Effector memory CD8-positive, alpha-beta T cell (primary cell): Measurements from ENCODE around the gene EID3.

ENCODE experiments used
- ATAC-seq: fragments of 150-1000 bp; cut with Tn5 transposase; replicated peaks from 2 replicates; pipeline ENCODE4 v1.10.0; 2021; ENCODE audit warnings: mild to moderate bottlenecking, moderate library complexity
- DNase-seq, 3 experiments: peaks; one replicate each; pipeline ENCODE4 v3.0.0; 2021
- H3K27ac Mint-ChIP-seq, 2 donors: one replicate each; pipeline ENCODE4 v1.8.0; 2022; ENCODE audit warnings: mild to moderate bottlenecking in 2 of 2, mixed read lengths in 2 of 2, moderate library complexity in 2 of 2
- H3K27me3 Mint-ChIP-seq, 2 donors: one replicate each; pipeline ENCODE4 v1.8.0; 2022; ENCODE audit warnings: mixed read lengths in 2 of 2
- H3K36me3 Mint-ChIP-seq: one replicate; pipeline ENCODE4 v1.8.0; 2022; ENCODE audit warnings: mild to moderate bottlenecking, moderate library complexity, mixed read lengths; ENCODE audit not compliant: insufficient read depth
- H3K4me1 Mint-ChIP-seq, 2 donors: one replicate each; pipeline ENCODE4 v1.8.0; 2022; ENCODE audit warnings: low read depth in 2 of 2, mixed read lengths in 2 of 2
- H3K4me3 Mint-ChIP-seq, 2 donors: one replicate each; pipeline ENCODE4 v1.8.0; 2022; ENCODE audit warnings: mild to moderate bottlenecking in 2 of 2, mixed read lengths in 2 of 2, moderate library complexity in 2 of 2
- H3K9me3 Mint-ChIP-seq, 2 donors: one replicate each; pipeline ENCODE4 v1.8.0; 2022; ENCODE audit warnings: mixed read lengths in 2 of 2

The EID3 gene

DNA sequence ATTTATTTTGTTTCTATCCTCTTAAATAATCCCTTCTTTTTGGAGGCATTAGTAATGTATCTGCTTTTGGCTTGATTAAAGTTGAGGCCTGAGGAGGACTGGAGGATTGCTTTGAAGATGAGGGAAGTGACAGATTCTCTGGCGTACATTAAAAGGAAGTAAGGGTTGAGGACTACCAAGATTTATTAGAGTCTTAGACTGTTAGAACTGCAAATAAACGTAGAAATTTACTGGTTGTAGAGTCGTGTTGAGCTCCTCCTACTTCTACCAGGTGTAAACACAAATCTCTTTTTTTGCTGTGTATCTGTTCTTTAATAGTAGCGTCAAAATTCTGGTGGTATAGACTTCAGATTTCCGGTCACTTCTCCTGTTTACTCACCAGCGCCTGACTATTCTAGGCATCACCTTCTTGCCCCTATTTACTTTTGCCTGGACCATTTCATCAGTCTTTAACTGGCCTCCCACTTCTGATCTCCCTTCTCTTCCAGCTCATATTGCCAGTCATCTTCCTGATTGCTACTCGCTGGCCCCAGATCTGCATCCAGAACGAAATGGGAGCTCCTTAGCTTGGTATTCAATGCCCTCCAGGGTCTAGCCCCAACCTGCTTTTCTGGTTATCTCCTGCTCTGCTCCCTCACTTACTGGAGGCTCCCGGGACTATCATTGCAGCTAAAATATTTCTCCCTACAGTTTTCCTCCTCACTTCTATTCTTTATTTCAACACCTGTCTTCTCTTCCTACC, 8.4 kb upstream of the EID3 start:
- DNase-seq (no peak), ATAC-seq (no peak)
- Mint-ChIP-seq H3K27me3 (no peaks in the 10 kb centered on the region), H3K4me1 (peaks cover 18 to 32% of the 10 kb centered on the region in 2 donors), H3K9me3 (no peaks in the 10 kb centered on the region), H3K36me3 (peaks cover 41% of the 10 kb centered on the region), H3K27ac (no peak overlapping the region), H3K4me3 (no peak overlapping the region)

DNA sequence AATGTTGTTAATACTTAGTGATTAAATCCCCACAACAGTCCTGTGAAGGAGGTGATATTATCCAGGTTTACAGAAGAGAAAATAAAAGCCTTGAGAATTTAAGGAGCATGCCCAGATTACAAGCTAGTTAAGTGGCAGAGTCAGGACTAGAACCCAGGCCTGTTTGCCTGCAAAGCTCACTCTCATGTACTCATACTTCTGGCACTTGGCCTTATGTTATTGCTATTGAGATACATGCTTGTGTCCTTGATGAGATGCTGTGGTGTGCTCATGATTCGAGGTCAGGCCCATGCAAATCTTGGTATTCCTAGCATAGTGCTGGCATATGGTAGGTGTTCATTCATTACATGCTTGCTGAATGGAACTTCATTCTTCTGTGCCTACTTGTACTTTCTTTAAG, 7.6 kb upstream of the EID3 start:
- Mint-ChIP-seq H3K27ac (no peak overlapping the region), H3K27me3 (no peaks in the 10 kb centered on the region), H3K36me3 (peaks cover 38% of the 10 kb centered on the region), H3K4me1 (peaks cover 18 to 33% of the 10 kb centered on the region in 2 donors), H3K4me3 (no peak overlapping the region), H3K9me3 (no peaks in the 10 kb centered on the region)
- no peak for ATAC-seq
- DNase-seq, result no peak

DNA sequence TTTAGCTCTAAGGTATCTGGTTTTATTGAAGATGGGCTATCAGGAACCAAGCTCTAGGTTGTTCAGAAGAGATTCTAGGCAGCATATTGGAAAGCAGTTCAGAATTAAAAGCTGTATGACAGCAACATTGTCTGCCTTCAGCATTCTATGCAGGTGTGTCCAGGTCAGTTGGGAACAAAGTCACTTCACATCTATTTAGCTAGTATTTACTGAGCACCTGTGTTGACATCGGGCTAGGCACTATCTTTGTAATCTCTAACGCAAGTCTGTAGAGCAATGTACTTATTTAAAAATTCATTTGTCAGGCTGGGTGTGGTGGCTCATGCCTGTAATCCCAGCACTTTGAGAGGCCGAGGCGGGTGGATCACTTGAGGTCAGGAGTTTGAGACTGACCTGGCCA, 6.8 kb upstream of the EID3 start:
- H3K4me1 Mint-ChIP-seq, result peaks cover 18 to 33% of the 10 kb centered on the region in 2 donors
- H3K36me3 Mint-ChIP-seq, result peaks cover 31% of the 10 kb centered on the region
- no peak overlapping the region for H3K27ac Mint-ChIP-seq
- H3K9me3 Mint-ChIP-seq, result no peaks in the 10 kb centered on the region
- DNase-seq (no peak), ATAC-seq (no peak)
- peak overlapping the region in 1 of 2 donors; percentile 15 for H3K4me3 Mint-ChIP-seq
- H3K27me3 Mint-ChIP-seq, result no peaks in the 10 kb centered on the region

DNA sequence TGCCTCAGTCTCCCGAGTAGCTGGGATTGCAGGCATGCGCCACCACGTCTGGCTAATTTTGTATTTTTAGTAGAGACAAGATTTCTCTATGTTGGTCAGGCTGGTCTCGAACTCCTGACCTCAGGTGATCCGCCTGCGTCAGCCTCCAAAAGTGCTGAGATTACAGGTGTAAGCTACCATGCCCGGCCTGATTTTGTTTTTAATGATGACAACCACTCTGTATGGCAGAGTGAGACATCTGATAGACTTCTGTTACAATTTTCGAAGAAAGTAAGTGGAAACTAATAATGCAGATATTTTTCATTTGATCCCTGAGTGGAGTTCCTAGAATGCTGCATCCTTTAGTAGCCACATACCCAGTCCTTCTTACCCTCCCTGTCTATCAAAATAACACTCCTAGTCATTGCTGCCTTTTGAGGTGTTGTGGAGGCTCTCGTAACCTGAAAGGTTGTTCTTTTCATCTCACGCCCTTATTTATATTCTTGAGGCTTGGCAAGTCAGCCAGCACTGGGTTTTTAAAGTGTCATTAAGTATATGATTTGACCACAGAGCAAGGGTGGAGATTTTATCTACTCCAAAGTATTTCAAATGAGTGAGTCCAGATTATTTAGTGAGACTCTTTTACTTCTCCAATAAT, 5.9 kb upstream of the EID3 start:
- Mint-ChIP-seq H3K36me3 (peaks cover 24% of the 10 kb centered on the region), H3K27me3 (no peaks in the 10 kb centered on the region), H3K27ac (peak overlapping the region in 1 of 2 donors; percentile 38), H3K9me3 (no peaks in the 10 kb centered on the region), H3K4me3 (no peak overlapping the region), H3K4me1 (peaks cover 18 to 33% of the 10 kb centered on the region in 2 donors)
- DNase-seq (no peak), ATAC-seq (no peak)

DNA sequence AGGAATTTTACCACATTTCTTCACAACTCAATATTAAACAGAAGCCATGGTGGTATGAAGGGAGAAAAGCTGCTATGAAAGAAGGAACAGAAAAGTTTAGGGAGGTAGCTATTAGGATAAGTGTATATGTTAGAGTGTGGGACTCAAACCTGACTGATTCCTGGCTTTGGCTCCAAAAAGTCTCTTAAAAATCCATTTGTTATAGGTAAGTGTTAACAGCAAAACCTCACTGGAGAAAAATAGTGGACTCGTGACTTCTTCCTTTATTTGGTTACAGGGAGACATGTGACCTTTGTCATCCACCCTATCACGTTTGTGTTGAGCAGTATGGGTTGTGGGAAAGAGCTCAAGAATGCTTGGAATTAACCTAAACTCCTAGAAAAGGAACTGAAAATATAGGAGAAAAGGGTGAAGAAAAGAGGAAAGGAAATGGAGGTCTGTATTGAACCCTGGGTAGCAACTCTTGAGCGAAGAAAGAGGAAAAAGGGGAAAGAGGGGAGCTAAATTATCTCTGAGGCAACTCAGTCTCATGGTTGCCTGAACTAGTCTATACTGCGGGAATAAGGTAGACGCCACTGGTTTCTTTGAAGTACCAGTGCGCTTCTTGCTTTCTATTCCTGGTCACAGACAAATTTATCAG, 3.6 kb upstream of the EID3 start:
- Mint-ChIP-seq H3K4me1 (peaks cover 24 to 47% of the 10 kb centered on the region in 2 donors), H3K27me3 (no peaks in the 10 kb centered on the region), H3K27ac (no peak overlapping the region), H3K9me3 (no peaks in the 10 kb centered on the region), H3K4me3 (no peak overlapping the region), H3K36me3 (peaks cover 26% of the 10 kb centered on the region)
- no peak for ATAC-seq
- no peak for DNase-seq

DNA sequence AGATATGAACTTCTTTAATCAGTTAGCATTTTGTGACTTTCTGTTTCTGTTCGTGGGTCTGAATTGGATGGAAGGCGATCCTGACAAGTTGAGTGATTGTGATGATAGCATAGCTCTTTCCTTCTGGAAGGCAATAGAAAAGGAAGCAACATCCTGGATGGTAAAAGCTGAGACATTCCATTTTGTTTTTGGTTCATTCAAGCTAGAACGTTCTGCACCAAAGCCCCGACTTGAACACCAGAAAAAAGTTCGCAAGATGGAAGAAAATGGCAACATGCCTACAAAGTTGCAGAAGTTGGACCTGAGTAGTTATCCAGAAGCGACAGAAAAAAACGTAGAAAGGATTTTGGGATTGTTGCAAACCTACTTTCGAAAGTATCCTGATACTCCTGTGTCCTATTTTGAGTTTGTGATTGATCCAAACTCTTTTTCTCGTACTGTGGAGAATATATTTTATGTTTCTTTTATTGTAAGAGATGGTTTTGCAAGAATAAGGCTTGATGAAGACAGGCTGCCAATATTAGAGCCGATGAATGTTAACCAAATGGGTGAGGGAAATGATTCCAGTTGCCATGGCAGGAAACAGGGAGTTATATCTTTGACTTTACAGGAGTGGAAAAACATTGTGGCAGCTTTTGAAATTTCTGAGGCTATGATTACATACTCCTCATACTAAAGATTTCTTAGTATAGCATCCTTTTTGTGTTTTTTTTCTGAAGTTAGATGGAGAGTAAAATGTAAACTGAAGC, 896 bp downstream of the EID3 start:
- DNase-seq (no peak), ATAC-seq (no peak)
- no peaks in the 10 kb centered on the region for H3K9me3 Mint-ChIP-seq
- H3K27me3 Mint-ChIP-seq, result no peaks in the 10 kb centered on the region
- peak overlapping the region; percentile 92 to 95 for H3K4me3 Mint-ChIP-seq
- peak overlapping the region; percentile 90 to 96 for H3K27ac Mint-ChIP-seq
- peaks cover 31 to 53% of the 10 kb centered on the region in 2 donors for H3K4me1 Mint-ChIP-seq
- peaks cover 21% of the 10 kb centered on the region for H3K36me3 Mint-ChIP-seq

DNA sequence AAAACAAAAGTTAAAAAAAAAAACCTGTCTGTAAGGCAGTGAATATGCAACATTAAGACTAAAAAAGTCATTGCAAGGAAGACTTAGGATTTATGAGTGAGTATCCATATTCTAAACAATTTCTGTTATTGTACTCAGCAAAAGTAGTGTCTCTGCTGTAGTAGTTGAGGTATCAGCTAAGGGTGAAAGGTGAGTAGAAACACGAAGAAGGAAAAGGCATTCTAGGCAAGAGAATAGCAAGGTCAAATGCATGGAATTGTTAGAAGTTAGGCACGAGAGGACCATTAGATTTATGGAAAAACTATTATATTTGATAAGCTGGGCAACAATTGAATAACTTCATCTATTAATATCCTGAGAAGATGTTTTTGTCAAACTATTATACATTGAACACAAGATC, 1.8 kb downstream of the EID3 start:
- no peaks in the 10 kb centered on the region for H3K9me3 Mint-ChIP-seq
- peaks cover 27% of the 10 kb centered on the region for H3K36me3 Mint-ChIP-seq
- H3K4me3 Mint-ChIP-seq, result peak overlapping the region in 1 of 2 donors; percentile 92
- ATAC-seq (no peak), DNase-seq (no peak)
- H3K27me3 Mint-ChIP-seq, result no peaks in the 10 kb centered on the region
- H3K27ac Mint-ChIP-seq, result no peak overlapping the region
- H3K4me1 Mint-ChIP-seq, result peaks cover 32 to 53% of the 10 kb centered on the region in 2 donors

DNA sequence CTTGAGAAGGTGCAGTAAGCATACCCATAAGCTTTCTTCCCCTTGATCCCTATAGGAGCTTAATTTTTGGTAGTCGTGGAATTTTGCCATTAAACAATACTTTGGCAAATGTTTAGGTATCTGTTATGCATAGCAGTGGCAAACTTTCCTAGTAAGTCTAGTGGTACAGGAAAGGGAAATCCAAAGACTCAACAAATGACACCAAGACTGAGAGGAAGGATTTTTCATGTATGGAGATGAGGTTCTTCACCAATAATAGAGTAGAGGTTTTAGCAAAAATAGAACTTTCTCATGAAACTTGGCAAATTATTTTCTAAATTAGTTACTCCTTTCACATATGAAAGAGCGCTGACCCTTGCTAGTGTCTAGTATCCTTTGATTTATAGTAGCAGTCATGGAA, 2.8 kb downstream of the EID3 start:
- Mint-ChIP-seq H3K36me3 (peaks cover 29% of the 10 kb centered on the region), H3K4me3 (no peak overlapping the region), H3K9me3 (no peaks in the 10 kb centered on the region), H3K27me3 (no peaks in the 10 kb centered on the region), H3K27ac (no peak overlapping the region), H3K4me1 (peaks cover 32 to 53% of the 10 kb centered on the region in 2 donors)
- ATAC-seq (no peak), DNase-seq (no peak)

DNA sequence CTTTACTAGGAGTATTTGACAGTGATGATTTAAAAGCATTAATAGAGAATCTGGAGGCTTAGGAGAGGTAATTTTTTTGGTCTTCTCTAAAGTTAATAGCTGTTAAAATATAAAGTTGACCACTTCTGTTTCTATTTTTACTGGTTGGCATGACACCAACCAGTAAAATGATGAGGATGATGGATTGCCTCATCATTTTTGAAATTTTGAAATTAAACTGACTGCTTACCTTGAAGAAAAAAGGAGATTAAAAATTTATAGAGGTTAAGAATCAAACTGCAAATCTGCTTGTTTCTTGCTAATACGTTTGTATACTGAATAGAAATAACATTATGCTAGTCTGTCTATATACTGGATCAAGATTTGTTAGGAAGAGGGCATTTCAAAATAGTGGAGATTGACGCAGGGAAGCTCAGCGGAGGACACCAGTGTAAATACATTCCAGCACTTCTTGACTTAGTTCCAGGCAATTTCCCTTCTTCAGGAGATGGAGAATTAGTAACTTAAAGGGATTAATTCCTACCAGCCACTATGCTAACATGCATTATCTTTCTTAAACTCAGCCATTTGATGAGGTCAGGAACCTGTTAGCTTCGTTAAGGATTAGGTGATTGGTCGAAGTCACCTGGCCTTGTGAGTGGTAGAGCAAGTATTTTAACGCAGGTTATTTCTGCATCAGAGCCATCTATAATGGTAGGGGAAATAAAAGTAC, 3.6 kb downstream of the EID3 start:
- no peaks in the 10 kb centered on the region for H3K9me3 Mint-ChIP-seq
- no peak for ATAC-seq
- H3K36me3 Mint-ChIP-seq, result peaks cover 36% of the 10 kb centered on the region
- H3K27me3 Mint-ChIP-seq, result no peaks in the 10 kb centered on the region
- no peak overlapping the region for H3K4me3 Mint-ChIP-seq
- H3K27ac Mint-ChIP-seq, result peak overlapping the region in 1 of 2 donors; percentile 59
- DNase-seq, result no peak
- H3K4me1 Mint-ChIP-seq, result peaks cover 32 to 53% of the 10 kb centered on the region in 2 donors

DNA sequence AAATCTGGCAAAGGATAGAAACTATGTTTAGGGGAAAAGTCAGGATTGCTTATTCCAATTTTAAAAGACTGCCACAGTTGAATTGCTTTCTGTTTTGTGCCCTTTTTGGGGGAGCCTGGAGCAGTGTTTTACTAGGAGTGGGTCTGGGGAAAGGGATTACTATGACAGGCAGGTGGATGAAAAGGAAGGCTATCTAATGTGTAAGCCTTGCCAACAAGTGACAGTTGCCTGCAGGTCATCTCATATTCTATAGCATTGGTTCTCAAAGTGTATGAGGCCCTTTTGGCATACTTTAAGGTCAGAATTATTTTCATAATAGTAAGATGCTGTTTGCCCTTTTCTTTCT, 4.1 kb downstream of the EID3 start:
- Mint-ChIP-seq H3K27me3 (no peaks in the 10 kb centered on the region), H3K36me3 (peaks cover 39% of the 10 kb centered on the region), H3K4me1 (peaks cover 32 to 53% of the 10 kb centered on the region in 2 donors), H3K4me3 (no peak overlapping the region), H3K27ac (no peak overlapping the region), H3K9me3 (no peaks in the 10 kb centered on the region)
- DNase-seq (no peak), ATAC-seq (no peak)

DNA sequence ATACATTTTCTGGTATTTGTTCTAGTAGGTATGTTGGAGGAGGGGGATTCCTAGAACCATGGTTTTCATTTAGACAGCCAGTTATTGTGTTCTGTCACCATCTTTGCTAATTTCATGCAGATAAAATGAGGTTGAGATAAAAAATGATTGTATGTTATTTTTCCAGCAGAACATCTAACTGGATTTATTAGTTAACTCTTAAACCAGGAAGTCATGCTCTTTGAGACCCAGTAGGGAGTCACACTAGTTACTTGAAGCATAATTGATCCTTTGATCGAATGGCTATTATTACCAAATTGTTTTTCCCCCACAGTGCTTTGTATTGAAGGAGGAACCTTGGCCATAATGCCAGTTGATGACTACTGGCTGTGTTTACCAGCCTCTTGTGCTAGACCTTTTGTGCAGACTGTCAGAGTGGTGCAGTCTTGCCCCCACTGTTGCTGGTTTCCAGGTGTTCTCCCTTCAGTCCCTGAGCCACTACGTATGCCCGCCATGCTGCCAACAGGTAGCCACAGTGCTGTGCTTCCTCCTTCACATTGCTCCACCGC, 6.0 kb downstream of the EID3 start:
- Mint-ChIP-seq H3K9me3 (no peaks in the 10 kb centered on the region), H3K4me1 (peaks cover 22 to 35% of the 10 kb centered on the region in 2 donors), H3K36me3 (peaks cover 42% of the 10 kb centered on the region), H3K27me3 (no peaks in the 10 kb centered on the region), H3K4me3 (no peak overlapping the region), H3K27ac (peak overlapping the region in 1 of 2 donors; percentile 62)
- ATAC-seq (no peak), DNase-seq (no peak)

DNA sequence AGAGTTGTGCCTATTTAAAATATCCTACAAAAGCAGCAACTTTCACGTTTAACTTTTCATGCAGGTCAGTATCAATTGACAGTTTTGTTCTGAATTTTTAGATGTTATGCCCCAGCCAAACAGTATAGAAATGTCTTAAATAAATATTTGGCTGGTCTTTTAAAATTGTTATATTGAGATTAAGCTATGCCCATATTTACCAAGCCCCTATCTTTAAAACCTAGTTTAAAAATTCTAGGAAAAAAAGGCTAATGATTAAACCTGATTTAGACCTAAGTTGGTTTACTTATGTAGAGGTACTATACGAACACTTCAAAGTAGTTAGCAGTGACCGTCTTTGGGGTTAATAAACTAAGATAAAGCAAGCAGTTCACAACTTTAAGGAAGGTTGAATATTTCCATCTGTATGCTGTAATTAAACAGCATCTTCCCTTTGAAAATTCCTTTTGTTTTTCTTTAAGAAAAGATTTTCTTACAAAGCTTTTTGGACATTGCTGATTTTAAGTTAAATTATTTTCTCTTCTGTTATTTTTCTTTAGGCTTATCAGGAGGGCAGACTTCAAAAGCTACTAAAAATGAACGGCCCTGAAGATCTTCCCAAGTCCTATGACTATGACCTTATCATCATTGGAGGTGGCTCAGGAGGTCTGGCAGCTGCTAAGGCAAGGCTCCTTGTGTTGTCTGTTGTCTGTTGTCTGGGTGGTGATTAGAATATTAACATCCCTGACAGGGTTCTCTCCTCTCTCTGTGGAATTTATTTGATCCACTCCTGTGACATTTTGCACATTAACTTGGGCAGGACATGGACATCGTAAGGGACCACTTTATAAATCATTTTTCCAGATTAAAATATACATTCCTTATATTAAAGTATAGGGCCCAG, 7.5 kb downstream of the EID3 start:
- Mint-ChIP-seq H3K4me3 (no peak overlapping the region), H3K9me3 (no peaks in the 10 kb centered on the region), H3K27me3 (no peaks in the 10 kb centered on the region), H3K36me3 (peaks cover 54% of the 10 kb centered on the region), H3K4me1 (peaks cover 12 to 30% of the 10 kb centered on the region in 2 donors), H3K27ac (no peak overlapping the region)
- DNase-seq (no peak), ATAC-seq (no peak)
